HG03558 (cell line): ENCODE results near the gene DNAH9.

Experiments used
- ATAC-seq: cut with Tn5 transposase; IDR thresholded peaks from one replicate; pipeline ENCODE4 v1.9.1; 2021; ENCODE audit warnings: moderate number of reproducible peaks; ENCODE audit not compliant: unreplicated experiment; ENCODE audit errors: extremely low read depth

The DNAH9 gene

GRCh38 chr17:11645426-11645825 is 47.2 kb downstream of the DNAH9 start:
- no peak for ATAC-seq

DNA sequence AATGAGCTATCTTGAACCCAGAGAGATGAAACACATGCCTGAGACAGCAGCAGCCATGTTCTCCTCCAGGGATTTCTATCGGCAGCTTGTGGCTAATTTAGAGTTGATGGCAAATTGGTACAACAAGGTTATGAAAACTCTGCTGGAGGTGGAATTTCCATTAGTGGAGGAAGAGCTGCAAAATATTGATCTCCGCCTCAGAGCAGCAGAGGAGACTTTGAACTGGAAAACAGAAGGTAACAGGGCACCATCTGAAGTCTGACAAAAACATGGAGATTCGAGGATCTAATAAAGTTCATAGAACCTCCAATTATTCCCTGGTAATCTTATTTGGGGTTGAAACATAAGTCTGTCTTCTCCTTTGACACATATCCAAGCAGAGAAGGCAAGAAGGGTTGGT is 52.8 kb downstream of the DNAH9 start:
- ATAC-seq, result no peak

DNA sequence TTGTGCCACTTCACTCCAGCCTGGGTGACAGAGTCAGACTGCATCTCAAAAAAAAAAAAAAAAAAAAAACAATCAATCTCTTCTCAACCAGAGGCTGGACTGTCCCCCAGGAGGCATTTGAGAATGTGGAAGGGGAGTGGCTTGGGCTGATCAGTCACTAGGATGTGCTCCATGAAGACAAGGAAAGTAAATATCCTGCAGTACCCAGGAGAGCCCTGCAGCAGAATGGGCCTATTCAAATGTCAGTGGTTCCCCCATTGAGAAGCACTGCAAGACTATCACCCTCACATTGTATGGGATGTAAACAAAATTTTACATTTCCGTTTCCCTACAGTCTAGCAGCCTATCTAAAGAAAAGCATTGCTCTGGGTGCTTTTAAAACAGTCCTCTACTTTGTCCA is 70.3 kb downstream of the DNAH9 start:
- ATAC-seq, result no peak

- ATAC-seq, result no peak
Measured at GRCh38 chr17:11671126-11671525, 72.9 kb downstream of the DNAH9 start.

GRCh38 chr17:11682646-11683045 is 84.4 kb downstream of the DNAH9 start:
- no peak for ATAC-seq

GRCh38 chr17:11690681-11691080 is 92.4 kb downstream of the DNAH9 start:
- ATAC-seq, result no peak

DNA sequence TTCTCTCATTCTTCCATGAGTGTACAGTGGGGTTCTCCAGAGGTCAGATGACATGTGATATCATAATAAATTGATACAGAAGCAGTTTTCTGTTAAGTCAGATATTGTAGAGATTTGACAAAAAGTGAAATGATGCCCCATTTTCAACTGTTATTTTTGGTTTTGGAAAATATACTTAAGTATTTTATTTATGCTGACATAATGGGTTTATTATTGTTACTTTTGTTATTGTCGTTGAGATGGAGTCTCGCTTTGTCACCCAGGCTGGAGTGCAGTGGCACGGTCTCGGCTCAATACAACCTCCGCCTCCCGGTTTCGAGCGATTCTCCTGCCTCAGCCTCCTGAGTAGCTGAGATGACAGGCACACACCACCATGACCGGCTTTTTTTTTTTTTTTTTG is 94.4 kb downstream of the DNAH9 start:
- no peak for ATAC-seq

GRCh38 chr17:11693284-11693683 is 95.0 kb downstream of the DNAH9 start:
- no peak for ATAC-seq

GRCh38 chr17:11700668-11701067 is 102.4 kb downstream of the DNAH9 start:
- no peak for ATAC-seq

GRCh38 chr17:11701911-11702310 is 103.6 kb downstream of the DNAH9 start:
- no peak for ATAC-seq

DNA sequence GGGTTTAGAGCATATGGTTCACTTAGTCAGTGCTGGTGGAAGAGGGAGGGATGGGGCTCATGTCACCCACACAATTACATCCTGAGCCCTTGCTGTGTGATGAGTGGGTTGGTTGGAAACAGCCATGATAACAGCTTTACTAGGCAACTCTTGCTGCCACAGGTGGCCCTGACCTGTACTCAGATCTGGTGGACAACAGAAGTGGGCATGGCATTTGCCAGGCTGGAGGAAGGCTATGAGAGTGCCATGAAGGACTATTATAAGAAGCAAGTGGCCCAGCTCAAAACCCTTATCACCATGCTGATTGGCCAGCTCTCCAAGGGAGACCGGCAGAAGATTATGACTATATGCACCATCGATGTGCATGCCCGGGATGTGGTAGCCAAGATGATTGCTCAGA is 105.8 kb downstream of the DNAH9 start:
- no peak for ATAC-seq

DNA sequence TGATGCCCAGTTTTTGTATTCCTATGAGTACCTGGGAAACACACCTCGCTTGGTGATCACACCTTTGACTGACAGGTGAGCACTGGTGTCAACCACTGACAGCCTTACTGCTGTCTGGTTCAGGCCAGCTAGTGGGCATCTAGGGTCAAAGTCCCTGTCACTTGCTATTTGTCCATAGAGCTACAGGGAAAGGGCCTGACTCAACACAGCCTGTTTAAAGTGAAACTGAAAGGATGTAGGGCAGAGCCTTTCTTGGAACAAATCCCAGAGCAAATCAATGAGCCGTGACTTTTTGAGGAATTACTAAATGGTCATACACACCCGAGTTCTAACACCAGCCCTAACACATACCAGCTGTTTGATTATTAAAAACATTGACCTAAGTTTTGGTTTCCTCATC is 106.8 kb downstream of the DNAH9 start:
- ATAC-seq, result no peak

DNA sequence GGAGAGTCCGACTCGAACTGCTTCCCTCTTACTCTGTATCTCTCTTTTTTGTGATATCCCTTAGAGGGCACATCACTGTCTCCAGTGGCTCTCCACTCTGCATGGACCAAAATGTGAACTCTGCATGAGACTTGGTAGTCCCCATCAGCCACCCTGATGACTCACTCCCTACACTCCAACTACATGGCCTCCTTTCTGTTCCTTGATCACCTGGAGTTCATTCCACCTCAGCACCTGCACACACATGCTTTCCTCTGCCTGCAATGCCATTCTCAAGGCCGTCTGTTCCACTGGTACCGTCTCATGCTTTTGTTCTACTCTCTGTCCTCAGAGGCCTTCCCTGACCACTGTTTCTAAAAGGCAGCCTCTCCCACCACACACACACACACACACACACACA is 109.3 kb downstream of the DNAH9 start:
- no peak for ATAC-seq

DNA sequence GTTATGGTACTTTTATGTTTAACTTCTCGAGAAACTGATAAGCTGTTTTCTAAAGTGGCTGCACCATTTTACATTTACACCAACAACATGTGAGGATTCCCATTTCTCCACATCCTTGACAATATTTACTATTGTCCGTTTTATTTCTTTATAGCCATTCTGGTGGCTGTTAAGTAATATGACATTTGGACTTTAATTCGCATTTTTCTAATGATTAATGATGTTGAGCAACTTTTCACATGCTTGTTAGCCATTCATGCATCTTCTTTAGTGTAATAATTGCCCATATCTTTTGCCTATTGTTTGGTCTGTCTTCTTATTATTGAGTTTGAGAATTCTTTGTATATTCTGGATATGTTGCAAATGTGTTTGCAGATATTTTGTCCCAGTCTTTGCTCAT is 114.2 kb downstream of the DNAH9 start:
- no peak for ATAC-seq

- ATAC-seq, result no peak
Measured at GRCh38 chr17:11719203-11719602, 120.9 kb downstream of the DNAH9 start.

DNA sequence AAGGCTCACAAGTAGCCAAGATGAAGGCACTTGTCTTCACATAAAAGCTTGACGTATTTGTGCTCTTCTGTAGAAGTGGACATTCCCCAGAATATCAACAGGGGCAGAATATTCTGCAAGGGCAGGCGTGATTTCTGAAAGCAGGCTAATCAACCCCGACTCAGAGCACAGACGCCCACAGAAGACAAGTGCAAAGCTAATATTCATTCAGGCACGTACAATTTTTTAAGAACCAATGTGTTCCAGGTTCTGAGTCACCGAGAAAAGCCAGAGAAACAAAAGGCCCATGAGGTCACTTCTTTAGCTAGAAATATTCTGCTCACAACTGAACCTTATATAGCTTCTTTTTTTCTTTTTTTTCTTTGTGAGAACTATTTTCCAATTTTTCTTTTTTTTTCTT is 121.6 kb downstream of the DNAH9 start:
- no peak for ATAC-seq

- no peak for ATAC-seq
Measured at GRCh38 chr17:11720816-11721215, 122.5 kb downstream of the DNAH9 start.

DNA sequence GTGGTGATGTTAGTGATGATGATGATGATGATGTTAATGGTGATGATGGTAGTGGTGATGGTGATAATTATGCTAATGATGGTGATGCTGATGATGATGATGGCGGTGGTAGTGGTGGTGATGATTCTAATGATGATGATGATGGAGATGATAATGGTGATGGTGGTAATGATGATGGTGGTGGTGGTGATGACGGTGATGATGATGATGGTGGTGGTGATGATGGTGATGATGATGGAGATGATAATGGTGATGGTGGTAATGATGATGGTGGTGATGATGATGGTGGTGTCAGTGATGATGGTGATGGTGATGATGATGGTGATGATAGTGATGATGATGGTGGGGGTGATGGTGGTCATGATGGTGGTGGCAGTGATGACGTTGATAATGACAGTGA is 132.5 kb downstream of the DNAH9 start:
- ATAC-seq, result no peak

- ATAC-seq, result no peak
Measured at GRCh38 chr17:11736613-11737312, 138.5 kb downstream of the DNAH9 start.

DNA sequence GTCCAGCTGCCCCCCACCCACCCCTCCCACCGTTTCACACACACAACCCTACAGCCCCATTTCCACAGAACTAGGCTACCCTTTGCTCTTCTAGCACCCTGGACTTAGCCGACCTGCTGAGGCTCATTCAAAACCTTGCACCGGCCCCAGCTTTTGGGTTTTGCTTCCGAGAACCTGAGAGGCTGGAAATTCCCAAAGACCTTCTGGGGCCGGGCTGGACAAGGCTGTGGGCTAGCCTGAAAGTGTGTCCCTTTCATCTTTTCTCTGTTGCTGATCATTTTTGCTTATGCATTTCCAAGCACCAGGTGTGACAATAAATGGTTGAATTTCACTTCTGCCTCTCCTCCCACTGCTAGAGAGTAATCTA is 139.0 kb downstream of the DNAH9 start:
- no peak for ATAC-seq

- ATAC-seq, result no peak
Measured at GRCh38 chr17:11738151-11738550, 139.9 kb downstream of the DNAH9 start.

- ATAC-seq, result no peak
Measured at GRCh38 chr17:11739351-11739750, 141.1 kb downstream of the DNAH9 start.

GRCh38 chr17:11739848-11740247 is 141.6 kb downstream of the DNAH9 start:
- no peak for ATAC-seq
